22Rv1 (cell line): ENCODE results near the gene CTDSPL.

ENCODE experiments used
- ZFX ChIP-seq: fragments of 450-650 bp; IDR thresholded peaks from 2 replicates; pipeline ENCODE4 v1.6.1; 2017; ENCODE audit warnings: antibody characterized with exemption, borderline replicate concordance
- TF ChIP-seq, protein P1 (sequence below): fragments of 450-650 bp; IDR thresholded peaks from 2 replicates; pipeline ENCODE4 v1.5.1; 2017; ENCODE audit warnings: mild to moderate bottlenecking

DNA sequence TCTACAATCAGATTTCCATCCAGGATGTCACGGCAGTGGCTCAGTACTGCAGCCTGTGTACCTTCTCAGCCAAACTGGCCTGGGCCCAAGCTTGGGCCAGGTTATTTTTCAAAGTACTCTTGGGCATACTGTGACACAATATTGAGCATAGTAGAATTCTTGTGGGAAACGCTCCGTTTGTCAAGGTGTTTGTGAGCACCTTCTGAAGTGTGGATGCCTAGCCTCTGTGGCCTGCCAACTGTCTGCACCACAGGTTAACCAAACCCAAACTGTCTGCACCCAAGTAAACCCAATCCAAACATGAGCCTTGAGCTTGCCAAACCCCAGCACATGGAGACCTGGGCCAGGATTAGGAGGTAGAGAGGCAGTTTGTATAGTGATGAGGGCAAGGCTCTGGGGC, 25.4 kb downstream of the CTDSPL start:
- TF ChIP-seq, protein P1, sequence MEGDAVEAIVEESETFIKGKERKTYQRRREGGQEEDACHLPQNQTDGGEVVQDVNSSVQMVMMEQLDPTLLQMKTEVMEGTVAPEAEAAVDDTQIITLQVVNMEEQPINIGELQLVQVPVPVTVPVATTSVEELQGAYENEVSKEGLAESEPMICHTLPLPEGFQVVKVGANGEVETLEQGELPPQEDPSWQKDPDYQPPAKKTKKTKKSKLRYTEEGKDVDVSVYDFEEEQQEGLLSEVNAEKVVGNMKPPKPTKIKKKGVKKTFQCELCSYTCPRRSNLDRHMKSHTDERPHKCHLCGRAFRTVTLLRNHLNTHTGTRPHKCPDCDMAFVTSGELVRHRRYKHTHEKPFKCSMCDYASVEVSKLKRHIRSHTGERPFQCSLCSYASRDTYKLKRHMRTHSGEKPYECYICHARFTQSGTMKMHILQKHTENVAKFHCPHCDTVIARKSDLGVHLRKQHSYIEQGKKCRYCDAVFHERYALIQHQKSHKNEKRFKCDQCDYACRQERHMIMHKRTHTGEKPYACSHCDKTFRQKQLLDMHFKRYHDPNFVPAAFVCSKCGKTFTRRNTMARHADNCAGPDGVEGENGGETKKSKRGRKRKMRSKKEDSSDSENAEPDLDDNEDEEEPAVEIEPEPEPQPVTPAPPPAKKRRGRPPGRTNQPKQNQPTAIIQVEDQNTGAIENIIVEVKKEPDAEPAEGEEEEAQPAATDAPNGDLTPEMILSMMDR, result no peak
- no peak for TF ChIP-seq ZFX
